DND-41 (cell line): Measurements from ENCODE around the gene LSMEM2.

Experiments used
- ATAC-seq: fragments of 200-7000 bp; cut with Tn5 transposase; 3 replicates; pipeline ENCODE4 v1.9.1; 2021; ENCODE audit warnings: low read depth; ENCODE audit not compliant: insufficient read depth
- DNase-seq: peaks from one replicate; pipeline ENCODE4 v3.0.0-alpha.2; 2020
- H2AFZ ChIP-seq: 2 replicates; pipeline ENCODE4 v1.6.0; 2012; ENCODE audit warnings: low read depth, low read length
- H3K27ac ChIP-seq: 2 replicates; pipeline ENCODE4 v1.5.1; 2012; ENCODE audit warnings: low read length, inconsistent platforms
- H3K27me3 ChIP-seq: fragments of 200-600 bp; sonication (generic); 2 replicates; pipeline ENCODE4 v1.6.0; 2012; ENCODE audit warnings: low read length, mild to moderate bottlenecking, inconsistent platforms; ENCODE audit not compliant: insufficient read depth, poor library complexity
- H3K36me3 ChIP-seq: 2 replicates; pipeline ENCODE4 v1.5.1; 2012; ENCODE audit warnings: low read length, inconsistent platforms; ENCODE audit not compliant: insufficient read depth
- H3K4me1 ChIP-seq: 2 replicates; pipeline ENCODE4 v1.5.1; 2012; ENCODE audit warnings: mild to moderate bottlenecking, low read length; ENCODE audit not compliant: insufficient read depth
- H3K4me2 ChIP-seq: 2 replicates; pipeline ENCODE4 v1.6.0; 2012; ENCODE audit warnings: mild to moderate bottlenecking, moderate library complexity, low read length, inconsistent platforms; ENCODE audit not compliant: insufficient read depth
- H3K4me3 ChIP-seq, 2 experiments: fragments of 200-600 bp in 1 of 2; shearing (Covaris generic) in 1 of 2; 2 replicates each; pipeline ENCODE4 v1.5.1; 2012 to 2016; ENCODE audit warnings: inconsistent platforms in 2 of 2, low read length in 2 of 2, mild to moderate bottlenecking in 2 of 2, low read depth in 1 of 2, moderate library complexity in 1 of 2
- H3K79me2 ChIP-seq: 2 replicates; pipeline ENCODE4 v1.6.0; 2012; ENCODE audit warnings: low read length, inconsistent platforms; ENCODE audit not compliant: insufficient read depth
- H3K9ac ChIP-seq: 2 replicates; pipeline ENCODE4 v1.6.0; 2012; ENCODE audit warnings: low read depth, mild to moderate bottlenecking, inconsistent platforms, low read length, moderate library complexity
- H3K9me3 ChIP-seq: 2 replicates; pipeline ENCODE4 v1.5.1; 2012; ENCODE audit warnings: low read length, moderate library complexity, mild to moderate bottlenecking, inconsistent platforms; ENCODE audit not compliant: insufficient read depth, severe bottlenecking
- H4K20me1 ChIP-seq: 2 replicates; pipeline ENCODE4 v1.6.0; 2012; ENCODE audit warnings: low read length; ENCODE audit not compliant: insufficient read depth
- EZH2 ChIP-seq: IDR thresholded peaks from 3 replicates; pipeline ENCODE4 v1.6.1; 2012; ENCODE audit warnings: borderline replicate concordance, low read depth, mild to moderate bottlenecking, moderate library complexity, low read length, inconsistent platforms; ENCODE audit not compliant: severe bottlenecking
- TF ChIP-seq, protein P1 (sequence below): IDR thresholded peaks from 2 replicates; pipeline ENCODE4 v1.5.1; 2012; ENCODE audit warnings: borderline replicate concordance, low read length, moderate library complexity, mild to moderate bottlenecking; ENCODE audit not compliant: poor library complexity, severe bottlenecking; ENCODE audit errors: extremely low read depth

Gene LSMEM2

DNA sequence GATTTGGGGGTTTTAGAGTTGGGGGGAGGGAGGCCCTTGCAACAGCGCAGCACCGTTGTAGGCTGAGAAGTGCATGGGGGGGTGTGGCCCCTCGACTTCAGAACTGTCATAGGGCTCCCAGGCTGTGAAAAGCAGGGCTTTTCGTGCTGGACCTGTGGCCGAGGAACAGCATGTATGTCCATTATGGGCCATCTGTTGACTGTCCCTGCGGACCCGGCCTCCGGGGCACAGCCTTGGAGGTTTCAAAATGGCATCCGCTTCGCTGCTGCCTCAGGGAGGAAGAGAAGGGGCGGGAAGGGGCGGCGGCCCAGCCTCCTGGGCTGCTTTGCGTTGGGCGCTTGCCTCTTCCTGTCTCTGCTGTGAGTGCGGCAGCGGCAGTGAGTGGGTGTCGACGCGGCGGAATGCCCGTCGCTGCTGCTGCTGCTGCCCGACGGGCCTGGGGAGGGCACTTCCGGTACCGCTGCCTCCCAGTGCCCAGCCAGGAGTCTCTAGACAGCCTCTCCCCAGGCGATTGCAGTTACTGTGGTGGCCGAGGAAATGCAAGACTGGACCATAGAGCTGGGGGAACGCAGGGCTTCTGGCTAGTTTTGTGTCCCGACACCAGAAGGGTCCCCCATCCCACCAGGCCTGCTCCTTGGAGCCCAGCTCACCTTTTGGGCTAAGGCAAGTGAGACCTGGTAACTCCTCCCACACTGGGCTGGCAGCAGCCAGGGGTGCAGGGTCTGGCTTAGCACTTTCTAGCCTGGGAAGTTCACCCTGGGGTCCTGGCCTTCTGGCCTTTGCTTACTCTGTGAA, 40.9 kb upstream of the LSMEM2 start:
- TF ChIP-seq, protein P1, sequence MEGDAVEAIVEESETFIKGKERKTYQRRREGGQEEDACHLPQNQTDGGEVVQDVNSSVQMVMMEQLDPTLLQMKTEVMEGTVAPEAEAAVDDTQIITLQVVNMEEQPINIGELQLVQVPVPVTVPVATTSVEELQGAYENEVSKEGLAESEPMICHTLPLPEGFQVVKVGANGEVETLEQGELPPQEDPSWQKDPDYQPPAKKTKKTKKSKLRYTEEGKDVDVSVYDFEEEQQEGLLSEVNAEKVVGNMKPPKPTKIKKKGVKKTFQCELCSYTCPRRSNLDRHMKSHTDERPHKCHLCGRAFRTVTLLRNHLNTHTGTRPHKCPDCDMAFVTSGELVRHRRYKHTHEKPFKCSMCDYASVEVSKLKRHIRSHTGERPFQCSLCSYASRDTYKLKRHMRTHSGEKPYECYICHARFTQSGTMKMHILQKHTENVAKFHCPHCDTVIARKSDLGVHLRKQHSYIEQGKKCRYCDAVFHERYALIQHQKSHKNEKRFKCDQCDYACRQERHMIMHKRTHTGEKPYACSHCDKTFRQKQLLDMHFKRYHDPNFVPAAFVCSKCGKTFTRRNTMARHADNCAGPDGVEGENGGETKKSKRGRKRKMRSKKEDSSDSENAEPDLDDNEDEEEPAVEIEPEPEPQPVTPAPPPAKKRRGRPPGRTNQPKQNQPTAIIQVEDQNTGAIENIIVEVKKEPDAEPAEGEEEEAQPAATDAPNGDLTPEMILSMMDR, result no peak
- TF ChIP-seq EZH2, result no peak
- DNase-seq, result peak; percentile 92
- H4K20me1 ChIP-seq, result peaks cover 57% of the 10 kb centered on the region
- H3K36me3 ChIP-seq, result peaks cover 45% of the 10 kb centered on the region
- peaks cover 48% of the 10 kb centered on the region for H3K4me1 ChIP-seq
- H3K27me3 ChIP-seq, result no peaks in the 10 kb centered on the region
- H3K79me2 ChIP-seq, result peaks cover 74% of the 10 kb centered on the region
- peak overlapping the region; percentile 89 for H3K27ac ChIP-seq
- peak; percentile 69 for ATAC-seq
- peak overlapping the region; percentile 66 to 91 for H3K4me3 ChIP-seq
- H3K9ac ChIP-seq, result peak overlapping the region; percentile 79
- H3K9me3 ChIP-seq, result no peaks in the 10 kb centered on the region
- peak overlapping the region; percentile 68 for H2AFZ ChIP-seq
- H3K4me2 ChIP-seq, result peak overlapping the region; percentile 87

DNA sequence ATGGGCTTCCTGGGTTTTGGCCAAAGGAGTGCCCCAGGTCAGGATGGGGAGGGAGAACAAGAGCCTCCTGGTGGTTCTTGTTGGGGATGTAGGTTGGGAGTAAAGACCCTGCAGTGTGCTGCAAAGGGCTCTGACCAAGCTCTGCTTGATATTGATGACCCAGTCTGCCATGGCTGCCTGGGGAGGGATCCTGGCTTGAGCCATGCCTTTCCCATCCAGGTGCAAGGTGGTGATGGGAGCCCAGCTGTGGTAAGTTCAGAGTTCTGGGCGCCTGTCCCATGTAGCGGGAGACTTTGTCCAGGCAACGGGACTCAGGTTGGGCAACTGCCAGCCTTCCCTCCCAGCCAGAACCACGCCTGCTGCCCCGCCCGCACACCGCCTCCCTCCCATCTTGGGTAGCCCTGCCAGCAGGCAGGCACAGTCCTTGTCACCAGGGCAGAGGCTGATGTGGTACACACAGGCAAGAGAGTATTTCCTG, 40.3 kb upstream of the LSMEM2 start:
- DNase-seq (no peak), ATAC-seq (no peak)

DNA sequence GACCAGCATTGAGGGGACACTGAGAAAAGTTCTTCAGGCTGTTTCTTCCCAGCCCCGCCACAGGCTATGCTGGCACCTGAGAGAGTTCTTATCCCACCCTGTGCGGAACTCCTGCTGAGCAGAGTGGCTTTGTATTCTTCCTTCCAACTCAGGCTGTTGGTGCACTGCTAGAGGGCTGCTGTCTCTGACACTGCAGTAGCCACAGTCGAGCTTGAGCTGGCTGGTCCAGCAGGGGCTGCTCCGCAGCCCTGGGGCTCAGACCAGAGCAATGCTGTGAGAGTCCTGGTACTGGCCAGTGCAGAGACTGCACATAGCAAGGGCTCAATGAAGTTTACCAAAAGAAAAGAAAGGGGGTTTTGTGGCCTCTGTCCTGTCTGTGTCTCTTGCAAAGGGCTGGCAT, 39.2 kb upstream of the LSMEM2 start:
- Histone ChIP-seq H3K27ac (peak overlapping the region; percentile 15; the same call in 1 of the 2 replicates), H2AFZ (no peak overlapping the region), H3K9ac (peak overlapping the region; percentile 79; the same call in 1 of the 2 replicates), H3K9me3 (no peaks in the 10 kb centered on the region), H3K4me2 (peak overlapping the region; percentile 87), H3K4me1 (peaks cover 52% of the 10 kb centered on the region), H4K20me1 (peaks cover 71% of the 10 kb centered on the region), H3K27me3 (no peaks in the 10 kb centered on the region), H3K36me3 (peaks cover 57% of the 10 kb centered on the region), H3K79me2 (peaks cover 88% of the 10 kb centered on the region), H3K4me3 (no peak overlapping the region; a peak in 1 of 4 replicates)
- ATAC-seq (no peak), DNase-seq (no peak)
- TF ChIP-seq, protein P1, result no peak
- no peak for TF ChIP-seq EZH2

More for the DNA sequence above, 40.3 kb upstream of the LSMEM2 start:
- Histone ChIP-seq H3K4me3 (peak overlapping the region; percentile 66 to 91; a peak in 3 of 4 replicates), H3K4me2 (peak overlapping the region; percentile 87), H3K27ac (peak overlapping the region; percentile 89), H3K9ac (peak overlapping the region; percentile 79), H3K36me3 (peaks cover 50% of the 10 kb centered on the region), H3K27me3 (no peaks in the 10 kb centered on the region), H4K20me1 (peaks cover 63% of the 10 kb centered on the region), H3K4me1 (peaks cover 48% of the 10 kb centered on the region), H3K9me3 (no peaks in the 10 kb centered on the region), H3K79me2 (peaks cover 80% of the 10 kb centered on the region), H2AFZ (no peak overlapping the region)
- TF ChIP-seq, protein P1, result no peak
- TF ChIP-seq EZH2, result no peak
